Urinary bladder (tissue), 4 donors: Measurements from ENCODE around the gene FANCL. TPM values are rescaled to one million over a fixed set of nuclear protein-coding genes. Genes with fewer than 3 reads are reported as not detected.
"Not testable (repeated sequence)": the region's sequence is repeated elsewhere in the genome, so short reads cannot be mapped to it uniquely, and the experiment has no call there.

Experiments used
- DNase-seq: peaks from one replicate; pipeline ENCODE4 v3.0.0-alpha.2; 2015; ENCODE audit errors: extremely low spot score
- H3K27ac ChIP-seq: one replicate; pipeline ENCODE4 v1.5.1; 2013; ENCODE audit warnings: low read depth, mild to moderate bottlenecking, moderate library complexity
- H3K36me3 ChIP-seq: one replicate; pipeline ENCODE4 v1.6.1; 2013; ENCODE audit warnings: mild to moderate bottlenecking, moderate library complexity; ENCODE audit not compliant: insufficient read depth
- H3K4me1 ChIP-seq: one replicate; pipeline ENCODE4 v1.6.1; 2013; ENCODE audit warnings: mild to moderate bottlenecking, moderate library complexity; ENCODE audit not compliant: insufficient read depth
- H3K4me3 ChIP-seq: one replicate; pipeline ENCODE4 v1.5.1; 2013; ENCODE audit warnings: low read depth, low read length
- WGBS: extraction: QIAGEN DNeasy Blood & Tissue Kit; methylation state at CpG from one replicate; pipeline ENCODE4 v1.1.7; 2013; 5-methylcytosine and 5-hydroxymethylcytosine counted together
- polyA plus RNA-seq: library from polyadenylated mRNA; stranded (reverse); fragments of 200-250 nt; gene quantifications from one replicate; pipeline ENCODE4 v1.2.3, GENCODE V29; 2013
- total RNA-seq: library from RNA; depleted of rRNA; stranded (reverse); fragments of >200 nt; gene quantifications from one replicate; pipeline ENCODE4 v1.2.3, GENCODE V29; 2014
- donor health status: healthy with polysubstance abuse.
- donor health status: healthy.

The FANCL gene
- total and polyA plus RNA-seq, 2 donors = 10.2 to 73.8 TPM

DNA sequence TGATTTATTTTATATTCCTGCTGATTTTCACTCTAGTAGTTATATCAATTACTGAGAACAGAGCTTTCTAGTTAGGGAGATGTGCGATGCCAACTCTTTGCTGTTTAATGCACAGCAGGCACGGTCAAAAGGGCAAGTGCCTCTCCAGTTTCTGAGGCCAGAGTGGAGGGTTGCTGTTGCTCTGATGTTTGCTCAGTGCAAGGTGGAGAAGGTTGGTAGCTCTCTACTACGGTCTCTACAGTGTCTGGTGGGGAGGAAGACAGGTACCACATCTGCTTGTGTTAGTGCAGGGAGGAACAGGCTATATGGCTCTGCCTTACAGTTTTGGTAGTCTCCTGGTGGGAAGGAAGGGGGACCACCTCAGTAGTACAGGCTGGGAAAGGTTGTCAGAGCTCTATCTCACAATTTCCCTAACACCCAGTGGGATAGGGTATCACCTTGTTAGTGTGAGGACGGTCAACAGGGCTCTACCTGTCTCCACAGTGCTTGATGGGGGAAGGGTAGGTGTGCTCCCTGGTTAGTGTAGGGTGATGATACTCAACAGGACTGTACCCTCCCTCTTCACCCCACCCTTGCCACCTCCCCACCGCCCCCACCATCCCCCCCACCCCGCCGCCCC lies 85.9 kb downstream of the FANCL start:
- no peak for DNase-seq
- H3K4me1 ChIP-seq = no peaks in the 10 kb centered on the region
- H3K27ac ChIP-seq = no peak overlapping the region
- no peak overlapping the region for H3K4me3 ChIP-seq
- H3K36me3 ChIP-seq = no peaks in the 10 kb centered on the region
- WGBS = 94% methylated on average over 7 of the region's 7 CpGs

DNA sequence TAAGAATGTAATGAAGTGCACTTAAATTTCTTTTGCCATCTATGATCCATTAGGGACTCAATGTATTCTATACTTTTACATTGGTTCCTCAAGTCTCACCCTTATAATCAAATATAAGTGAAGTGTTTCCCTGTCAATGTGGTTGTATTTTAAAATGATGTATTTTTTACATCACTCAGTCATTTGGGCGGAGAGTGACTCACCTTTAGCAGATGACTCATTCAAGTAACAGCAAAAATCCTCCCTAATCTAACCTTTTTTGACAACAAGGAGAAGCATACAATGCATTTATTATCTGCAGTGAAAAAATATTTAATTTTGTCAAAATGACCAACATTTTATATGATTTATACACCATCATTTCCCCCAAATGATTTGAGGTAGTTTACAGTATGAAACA lies 94.4 kb downstream of the FANCL start:
- WGBS = 93% methylated on average over 1 of the region's 1 CpG
- Histone ChIP-seq H3K4me1 (no peaks in the 10 kb centered on the region), H3K36me3 (peaks cover 4% of the 10 kb centered on the region), H3K27ac (no peak overlapping the region), H3K4me3 (no peak overlapping the region)
- DNase-seq = no peak

DNA sequence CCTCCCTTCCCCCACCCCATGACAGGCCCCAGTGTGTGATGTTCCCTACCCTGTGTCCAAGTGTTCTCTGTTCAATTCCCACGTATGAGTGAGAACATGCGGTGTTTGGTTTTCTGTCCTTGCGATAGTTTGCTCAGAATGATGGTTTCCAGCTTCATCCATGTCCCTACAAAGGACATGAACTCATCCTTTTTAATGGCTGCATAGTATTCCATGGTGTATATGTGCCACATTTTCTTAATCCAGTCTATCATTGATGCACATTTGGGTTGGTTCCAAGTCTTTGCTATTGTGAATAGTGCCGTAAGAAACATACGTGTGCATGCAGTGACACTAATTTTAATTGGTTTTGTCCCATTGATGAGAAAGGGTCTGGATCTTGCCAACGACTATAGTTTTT lies 95.4 kb downstream of the FANCL start:
- not testable (repeated sequence) for H3K4me3 ChIP-seq, DNase-seq, H3K36me3 ChIP-seq, H3K4me1 ChIP-seq, H3K27ac ChIP-seq
- WGBS = 98% methylated on average over 6 of the region's 6 CpGs

DNA sequence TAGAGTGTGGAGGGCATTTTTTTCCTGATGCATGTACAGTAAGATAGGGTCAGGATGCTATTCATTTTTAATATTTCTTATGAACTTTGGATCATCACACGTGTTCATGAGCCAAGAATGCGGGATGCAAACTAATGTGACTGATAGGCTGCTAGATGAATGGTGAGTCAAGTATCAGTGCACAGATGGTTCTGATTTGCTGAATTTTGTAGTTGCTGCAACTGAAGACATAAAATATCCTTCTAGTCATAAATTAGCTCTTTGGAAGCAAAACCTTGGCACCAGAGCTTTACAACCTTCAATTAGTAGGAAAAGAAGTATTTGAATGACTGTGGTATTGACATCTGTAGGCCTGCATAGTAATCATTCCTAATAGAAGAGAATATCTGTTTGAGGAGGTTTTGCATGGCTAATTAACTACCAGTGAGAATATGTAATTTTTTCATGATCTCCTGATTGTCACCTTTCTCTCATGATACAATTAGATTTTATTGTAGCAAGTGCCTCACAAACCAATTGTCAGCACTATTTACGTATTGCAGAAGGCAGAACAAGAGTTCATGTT lies 100.5 kb downstream of the FANCL start:
- no peak for DNase-seq
- 79% methylated on average over 3 of the region's 3 CpGs for WGBS
- H3K36me3 ChIP-seq = peaks cover 2% of the 10 kb centered on the region

GRCh38 chr2:58138396-58139030 lies 102.6 kb downstream of the FANCL start:
- H3K36me3 ChIP-seq = peaks cover under 1% of the 10 kb centered on the region
- H3K4me1 ChIP-seq = no peaks in the 10 kb centered on the region
- H3K4me3 ChIP-seq = no peak overlapping the region
- DNase-seq = no peak
- 80% methylated on average over 3 of the region's 3 CpGs for WGBS
- H3K27ac ChIP-seq = no peak overlapping the region

More for the DNA sequence above, 100.5 kb downstream of the FANCL start:
- Histone ChIP-seq H3K4me3 (no peak overlapping the region), H3K27ac (no peak overlapping the region), H3K4me1 (no peaks in the 10 kb centered on the region)

GRCh38 chr2:58137856-58138255 lies 103.3 kb downstream of the FANCL start:
- Histone ChIP-seq H3K4me1 (no peaks in the 10 kb centered on the region), H3K4me3 (no peak overlapping the region), H3K36me3 (no peaks in the 10 kb centered on the region), H3K27ac (no peak overlapping the region)
- 76% methylated on average over 1 of the region's 1 CpG for WGBS
- no peak for DNase-seq

GRCh38 chr2:58137221-58137620 lies 103.9 kb downstream of the FANCL start:
- DNase-seq = no peak
- H3K4me1 ChIP-seq = no peaks in the 10 kb centered on the region
- H3K36me3 ChIP-seq = no peaks in the 10 kb centered on the region

DNA sequence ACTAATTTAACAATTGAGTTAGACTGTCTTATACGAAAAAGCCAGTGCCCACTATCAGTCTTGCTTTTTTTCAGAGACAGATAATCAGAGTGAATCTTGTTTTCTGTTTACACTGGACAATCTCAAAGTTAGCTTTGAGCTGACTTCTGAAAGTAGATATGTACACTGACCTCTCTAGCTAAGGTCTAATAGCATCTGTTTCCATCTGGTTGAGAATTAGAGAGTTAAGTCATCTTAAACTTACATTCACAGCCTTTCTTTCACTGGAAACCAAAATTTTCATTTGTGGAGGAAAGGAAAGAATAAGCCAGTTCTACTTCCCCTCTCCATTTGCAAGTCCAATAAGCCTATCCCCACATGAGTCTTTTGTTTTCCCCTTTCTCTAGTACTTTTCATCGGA lies 105.3 kb downstream of the FANCL start:
- DNase-seq = no peak
- 64% methylated on average over 2 of the region's 2 CpGs for WGBS

More at GRCh38 chr2:58137221-58137620, 103.9 kb downstream of the FANCL start:
- no peak overlapping the region for H3K27ac ChIP-seq
- H3K4me3 ChIP-seq = no peak overlapping the region

GRCh38 chr2:58133395-58133794 lies 107.7 kb downstream of the FANCL start:
- Histone ChIP-seq H3K4me3 (no peak overlapping the region), H3K36me3 (peaks cover 2% of the 10 kb centered on the region), H3K27ac (no peak overlapping the region), H3K4me1 (no peaks in the 10 kb centered on the region)
- DNase-seq = no peak

More for the DNA sequence above, 105.3 kb downstream of the FANCL start:
- H3K4me1 ChIP-seq = no peaks in the 10 kb centered on the region
- H3K36me3 ChIP-seq = no peaks in the 10 kb centered on the region
- no peak overlapping the region for H3K27ac ChIP-seq
- H3K4me3 ChIP-seq = no peak overlapping the region

GRCh38 chr2:58131191-58132011 lies 109.7 kb downstream of the FANCL start:
- DNase-seq = no peak
- WGBS = 53% methylated on average over 5 of the region's 5 CpGs

GRCh38 chr2:58130238-58130637 lies 110.9 kb downstream of the FANCL start:
- Histone ChIP-seq H3K27ac (no peak overlapping the region), H3K36me3 (peaks cover 2% of the 10 kb centered on the region), H3K4me1 (no peaks in the 10 kb centered on the region), H3K4me3 (no peak overlapping the region)
- WGBS = 96% methylated on average over 2 of the region's 2 CpGs
- no peak for DNase-seq

More at GRCh38 chr2:58131191-58132011, 109.7 kb downstream of the FANCL start:
- no peak overlapping the region for H3K4me3 ChIP-seq
- peaks cover 2% of the 10 kb centered on the region for H3K36me3 ChIP-seq
- no peaks in the 10 kb centered on the region for H3K4me1 ChIP-seq
- H3K27ac ChIP-seq = no peak overlapping the region

GRCh38 chr2:58127111-58127510 lies 114.0 kb downstream of the FANCL start:
- Histone ChIP-seq H3K4me1 (no peaks in the 10 kb centered on the region), H3K27ac (no peak overlapping the region), H3K4me3 (no peak overlapping the region)

DNA sequence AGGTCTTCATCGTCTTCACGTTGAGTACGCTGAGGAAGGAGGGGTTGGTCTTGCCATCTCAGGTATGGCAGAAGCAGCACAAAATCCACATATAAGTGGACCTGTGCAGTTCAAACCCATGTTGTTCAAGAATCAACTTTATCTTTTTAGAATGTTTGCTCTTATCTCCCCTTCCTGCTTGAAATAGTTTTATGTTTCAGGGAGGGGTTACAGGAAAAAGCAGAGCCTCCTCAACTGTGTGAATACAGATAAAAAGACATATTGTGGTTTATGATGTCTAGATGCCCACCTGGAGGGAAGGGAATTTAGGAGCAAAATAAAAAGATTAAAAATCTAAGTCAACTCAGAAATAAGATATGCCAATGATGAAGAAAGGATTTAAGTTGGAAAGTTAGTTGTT lies 118.6 kb downstream of the FANCL start:
- Histone ChIP-seq H3K4me3 (no peak overlapping the region), H3K36me3 (no peaks in the 10 kb centered on the region), H3K4me1 (no peaks in the 10 kb centered on the region), H3K27ac (no peak overlapping the region)
- WGBS = 92% methylated on average over 3 of the region's 3 CpGs
- DNase-seq = no peak

More at GRCh38 chr2:58127111-58127510, 114.0 kb downstream of the FANCL start:
- 94% methylated on average over 3 of the region's 3 CpGs for WGBS
- no peak for DNase-seq
- peaks cover 2% of the 10 kb centered on the region for H3K36me3 ChIP-seq
